Activated B cell treated with CpG ODN at 0.5 μM for 24 hours (primary cell): ENCODE measurements around the gene MBD5. TPM values are rescaled to one million over a fixed set of nuclear protein-coding genes. Genes with fewer than 3 reads are reported as not detected.

Experiments used
- ATAC-seq: fragments of 200-7000 bp; cut with Tn5 transposase; one replicate; pipeline ENCODE4 v1.10.0; 2021; ENCODE audit warnings: low read depth, mild to moderate bottlenecking, moderate library complexity
- CTCF ChIA-PET: fragments of 350-600 bp; sonication (Branson Sonifier 250); formaldehyde crosslinking; loops from one replicate; lab custom pipeline; 2021; ENCODE audit warnings: antibody characterized with exemption; lab: Charles Lee
- POLR2A ChIA-PET: fragments of 350-600 bp; sonication (Branson Sonifier 250); formaldehyde crosslinking; loops from one replicate; lab custom pipeline; 2021; ENCODE audit warnings: antibody characterized with exemption; lab: Charles Lee
- DNase-seq: peaks from one replicate; pipeline ENCODE4 v3.0.0; 2022
- H3K27ac Mint-ChIP-seq: one replicate; pipeline ENCODE4 v1.8.0; 2020; ENCODE audit warnings: mixed read lengths
- H3K27me3 Mint-ChIP-seq: one replicate; pipeline ENCODE4 v1.8.0; 2021; ENCODE audit warnings: mixed read lengths
- H3K36me3 Mint-ChIP-seq: one replicate; pipeline ENCODE4 v1.8.0; 2021; ENCODE audit warnings: low read depth, mixed read lengths
- H3K4me1 Mint-ChIP-seq: one replicate; pipeline ENCODE4 v1.8.0; 2021; ENCODE audit warnings: mixed read lengths
- H3K4me3 Mint-ChIP-seq: one replicate; pipeline ENCODE4 v1.8.0; 2020; ENCODE audit warnings: mild to moderate bottlenecking, mixed read lengths
- H3K9me3 Mint-ChIP-seq: one replicate; pipeline ENCODE4 v1.8.0; 2020; ENCODE audit warnings: mixed read lengths
- CTCF ChIP-seq: fragments of 200-600 bp; IDR thresholded peaks from one replicate; pipeline ENCODE4 v1.8.0; 2022; ENCODE audit warnings: antibody characterized with exemption, mild to moderate bottlenecking
- intact Hi-C: fragments of 100-400 bp; cut with micrococcal nuclease; formaldehyde crosslinking; loops from one replicate; pipeline ENCODE4 v1.15.1; 2024
- total RNA-seq: library from RNA; stranded (reverse); gene quantifications from 2 replicates; pipeline ENCODE4 v1.2.3, GENCODE V29; 2022

Gene MBD5
- total RNA-seq, 1 donor from 2014 or later, result 55.7 TPM

GRCh38 chr2:148184976-148185375 is 164.1 kb downstream of the MBD5 start:
- CTCF ChIA-PET, result no interaction called here
- H3K4me3 Mint-ChIP-seq, result no peak overlapping the region
- intact Hi-C loops, result no loop called here
- no peak for DNase-seq
- peaks cover 50% of the 10 kb centered on the region for H3K36me3 Mint-ChIP-seq
- ATAC-seq, result no peak
- POLR2A ChIA-PET, result no interaction called here
- H3K27me3 Mint-ChIP-seq, result no peaks in the 10 kb centered on the region
- TF ChIP-seq CTCF, result no peak
- H3K9me3 Mint-ChIP-seq, result no peaks in the 10 kb centered on the region
- no peak overlapping the region for H3K27ac Mint-ChIP-seq
- no peaks in the 10 kb centered on the region for H3K4me1 Mint-ChIP-seq

DNA sequence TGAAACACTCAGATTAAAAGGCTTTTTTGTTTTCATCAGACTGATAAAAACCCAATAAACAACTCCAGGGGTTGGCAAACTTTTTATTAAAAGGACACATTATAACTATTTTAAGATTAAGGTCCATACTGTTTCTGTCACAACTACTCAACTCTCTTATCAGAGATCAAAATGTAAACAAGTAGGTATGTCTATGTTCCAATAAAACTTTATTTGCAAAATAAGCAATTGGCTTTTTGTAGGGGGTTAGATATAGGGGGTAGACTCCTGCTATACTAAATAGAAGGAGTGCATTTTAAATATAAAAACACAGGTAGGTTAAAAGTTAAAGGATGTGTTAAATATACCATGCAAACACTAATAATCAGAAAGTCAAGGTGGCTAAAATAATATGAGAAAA is 174.0 kb downstream of the MBD5 start:
- no peak for TF ChIP-seq CTCF
- intact Hi-C loops, result no loop called here
- no peak overlapping the region for H3K4me3 Mint-ChIP-seq
- ATAC-seq, result no peak
- ChIA-PET POLR2A (no interaction called here), CTCF (no interaction called here)
- H3K9me3 Mint-ChIP-seq, result no peaks in the 10 kb centered on the region
- DNase-seq, result no peak
- no peaks in the 10 kb centered on the region for H3K27me3 Mint-ChIP-seq
- no peaks in the 10 kb centered on the region for H3K4me1 Mint-ChIP-seq
- no peak overlapping the region for H3K27ac Mint-ChIP-seq
- no peaks in the 10 kb centered on the region for H3K36me3 Mint-ChIP-seq

DNA sequence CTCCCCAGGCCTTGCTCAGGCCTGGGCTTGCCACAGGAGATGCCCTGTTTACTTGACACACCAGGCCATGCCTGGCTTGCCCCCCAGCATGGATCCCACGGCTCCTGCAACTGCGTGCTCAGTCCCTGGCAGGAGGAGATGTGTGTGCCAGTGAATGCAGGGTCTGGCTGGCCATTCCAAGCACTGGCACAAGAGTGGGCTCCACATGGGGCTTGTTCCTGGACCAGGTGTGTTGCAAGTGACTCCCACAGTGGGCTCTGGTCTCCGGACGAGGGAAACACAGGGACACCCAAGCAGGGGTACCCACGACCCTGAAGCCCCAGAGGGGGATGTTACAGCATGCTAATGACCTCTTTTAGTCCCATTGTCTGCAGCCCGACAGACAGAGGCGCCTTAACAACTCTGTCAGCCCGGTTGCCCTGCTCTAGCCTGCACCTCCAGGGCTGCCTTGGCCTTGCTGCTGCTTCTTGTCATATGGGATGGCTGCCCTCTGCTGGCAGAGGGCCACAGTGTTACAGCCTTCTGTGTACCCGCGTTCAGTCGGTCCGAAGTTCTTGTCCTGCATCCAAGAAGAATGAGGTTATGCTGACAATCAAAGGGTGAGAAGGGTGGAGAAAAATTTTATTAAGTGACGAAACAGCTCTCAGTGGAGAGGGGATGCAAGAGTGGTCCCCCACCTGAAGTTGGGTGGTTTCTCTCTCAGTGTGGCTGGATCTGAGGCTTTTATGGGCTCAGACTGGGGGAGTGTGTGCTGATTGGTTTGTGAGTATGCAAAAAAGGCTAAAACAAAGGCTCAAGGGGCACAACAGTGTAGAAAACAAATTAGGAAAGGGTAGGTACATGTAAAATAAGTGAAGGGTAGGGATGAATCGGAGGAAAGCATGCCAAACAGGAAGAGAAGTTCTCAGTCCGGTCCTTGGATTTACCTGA is 180.4 kb downstream of the MBD5 start:
- ATAC-seq, result peak; percentile 49
- intact Hi-C loops, result loop anchor here (1.0 kb wide), 3 partner anchors 212 to 308 kb away; no protein-coding TSS in a partner anchor
- no peak overlapping the region for H3K27ac Mint-ChIP-seq
- peaks cover under 1% of the 10 kb centered on the region for H3K36me3 Mint-ChIP-seq
- no peak overlapping the region for H3K4me3 Mint-ChIP-seq
- no peaks in the 10 kb centered on the region for H3K27me3 Mint-ChIP-seq
- TF ChIP-seq CTCF, result no peak
- no peaks in the 10 kb centered on the region for H3K4me1 Mint-ChIP-seq
- H3K9me3 Mint-ChIP-seq, result peaks cover 4% of the 10 kb centered on the region
- ChIA-PET CTCF (interaction anchor here (1.1 to 1.2 kb wide), 2 partner anchors 211 to 212 kb away, joined by 3 read pairs; no protein-coding TSS in a partner anchor), POLR2A (no interaction called here)
- DNase-seq, result peak; percentile 16

GRCh38 chr2:148202237-148202636 is 181.3 kb downstream of the MBD5 start:
- H3K36me3 Mint-ChIP-seq, result peaks cover 2% of the 10 kb centered on the region
- CTCF ChIA-PET, result interaction anchor here (1.1 to 1.2 kb wide), 2 partner anchors 212 to 213 kb away, joined by 3 read pairs; no protein-coding TSS in a partner anchor
- POLR2A ChIA-PET, result no interaction called here
- peaks cover 4% of the 10 kb centered on the region for H3K9me3 Mint-ChIP-seq
- H3K4me1 Mint-ChIP-seq, result no peaks in the 10 kb centered on the region
- H3K4me3 Mint-ChIP-seq, result no peak overlapping the region
- ATAC-seq, result no peak
- H3K27ac Mint-ChIP-seq, result no peak overlapping the region
- intact Hi-C loops, result no loop called here
- no peak for TF ChIP-seq CTCF
- no peaks in the 10 kb centered on the region for H3K27me3 Mint-ChIP-seq
- DNase-seq, result no peak

GRCh38 chr2:148207111-148207510 is 186.2 kb downstream of the MBD5 start:
- ATAC-seq (no peak), DNase-seq (no peak)
- ChIA-PET POLR2A (no interaction called here), CTCF (no interaction called here)
- Mint-ChIP-seq H3K36me3 (peaks cover 3% of the 10 kb centered on the region), H3K9me3 (no peaks in the 10 kb centered on the region), H3K27ac (no peak overlapping the region), H3K27me3 (no peaks in the 10 kb centered on the region), H3K4me3 (no peak overlapping the region), H3K4me1 (no peaks in the 10 kb centered on the region)
- intact Hi-C loops, result no loop called here
- TF ChIP-seq CTCF, result no peak
